HEK293T (cell line): Measurements from ENCODE around the gene MMP17.

Experiments used
- ARNT ChIP-seq: fragments of 450-650 bp; IDR thresholded peaks from 2 replicates; pipeline ENCODE4 v1.6.1; 2017; ENCODE audit warnings: mild to moderate bottlenecking
- BHLHE40 ChIP-seq: fragments of 450-650 bp; IDR thresholded peaks from 2 replicates; pipeline ENCODE4 v1.6.1; 2016; ENCODE audit warnings: mild to moderate bottlenecking, moderate library complexity, borderline replicate concordance
- CTBP1 ChIP-seq: fragments of 450-650 bp; IDR thresholded peaks from 2 replicates; pipeline ENCODE4 v1.6.1; 2016; ENCODE audit warnings: borderline replicate concordance
- ELF4 ChIP-seq: fragments of 450-650 bp; IDR thresholded peaks from 2 replicates; pipeline ENCODE4 v1.6.1; 2017; ENCODE audit warnings: antibody characterized with exemption
- FOXA1 ChIP-seq: fragments of 450-650 bp; IDR thresholded peaks from 2 replicates; pipeline ENCODE4 v1.6.1; 2016; ENCODE audit warnings: mild to moderate bottlenecking
- FOXK2 ChIP-seq: fragments of 450-650 bp; IDR thresholded peaks from 2 replicates; pipeline ENCODE4 v1.6.1; 2016; ENCODE audit warnings: mild to moderate bottlenecking
- FOXM1 ChIP-seq: fragments of 450-650 bp; IDR thresholded peaks from 2 replicates; pipeline ENCODE4 v1.6.1; 2017; ENCODE audit warnings: mild to moderate bottlenecking, borderline replicate concordance
- LEF1 ChIP-seq: fragments of 450-650 bp; IDR thresholded peaks from 2 replicates; pipeline ENCODE4 v1.6.1; 2017; ENCODE audit warnings: mild to moderate bottlenecking, borderline replicate concordance
- NFRKB ChIP-seq: fragments of 450-650 bp; IDR thresholded peaks from 2 replicates; pipeline ENCODE4 v1.6.1; 2016; ENCODE audit warnings: mild to moderate bottlenecking, moderate library complexity
- SP1 ChIP-seq: fragments of 450-650 bp; IDR thresholded peaks from 2 replicates; pipeline ENCODE4 v1.6.1; 2017
- SUZ12 ChIP-seq: fragments of 450-650 bp; IDR thresholded peaks from 2 replicates; pipeline ENCODE4 v1.6.1; 2016; ENCODE audit warnings: mild to moderate bottlenecking
- TARDBP ChIP-seq: fragments of 450-650 bp; IDR thresholded peaks from 2 replicates; pipeline ENCODE4 v1.6.1; 2016

GRCh38 chr12:131793243-131794022, 34.8 kb upstream of the MMP17 start:
- TF ChIP-seq FOXK2 (no peak), FOXM1 (no peak), SP1 (no peak), LEF1 (no peak), TARDBP (no peak), NFRKB (no peak), SUZ12 (no peak), FOXA1 (no peak), BHLHE40 (no peak), CTBP1 (no peak), ELF4 (no peak), ARNT (no peak)
